ENCODE measurements around the gene BCL2L14. TPM values are rescaled to one million over a fixed set of nuclear protein-coding genes. Genes with fewer than 3 reads are reported as not detected.

Gene BCL2L14
- total RNA-seq, 1 experiment from 2014 or later = 0.90 TPM

- TF ChIP-seq AR (CRISPR knock-in tag; IDR thresholded peaks at IDR 0.05) = no peak
These were observed 45.9 kb downstream of the BCL2L14 start (continued) for GRCh38 chr12:12116677-12117076.

DNA sequence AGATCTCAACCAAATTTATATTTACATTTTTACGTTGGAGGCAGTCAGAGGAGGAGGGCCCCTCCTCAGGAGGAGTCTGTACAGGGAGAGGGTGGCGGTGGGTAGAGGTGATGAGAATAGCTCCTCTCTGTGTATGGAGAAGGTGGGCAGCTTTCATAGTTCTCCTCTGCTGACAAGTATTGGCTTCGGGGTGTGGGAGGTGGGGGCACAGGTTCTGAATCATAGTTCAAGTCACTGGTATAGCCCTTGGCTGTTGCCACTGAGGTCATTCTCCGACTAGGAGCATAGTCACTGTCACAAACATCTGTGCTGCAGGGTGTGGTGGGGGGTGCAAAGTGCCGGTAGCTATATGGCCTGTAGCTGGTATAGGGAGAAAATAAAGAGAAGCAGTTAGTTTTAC lies 50.3 kb downstream of the BCL2L14 start:
- ATAC-seq (no peak), DNase-seq (ENCODE audit: low spot score) (no peak)
- H3K27ac Mint-ChIP-seq = no peak overlapping the region
- no peaks in the 10 kb centered on the region for H3K4me1 Mint-ChIP-seq
- ChIA-PET POLR2A (interaction anchor here (1.0 kb wide), 1 partner anchor 37 kb away, joined by 3 read pairs; no protein-coding TSS in a partner anchor), CTCF (no interaction called here)
- TF ChIP-seq, protein P1, sequence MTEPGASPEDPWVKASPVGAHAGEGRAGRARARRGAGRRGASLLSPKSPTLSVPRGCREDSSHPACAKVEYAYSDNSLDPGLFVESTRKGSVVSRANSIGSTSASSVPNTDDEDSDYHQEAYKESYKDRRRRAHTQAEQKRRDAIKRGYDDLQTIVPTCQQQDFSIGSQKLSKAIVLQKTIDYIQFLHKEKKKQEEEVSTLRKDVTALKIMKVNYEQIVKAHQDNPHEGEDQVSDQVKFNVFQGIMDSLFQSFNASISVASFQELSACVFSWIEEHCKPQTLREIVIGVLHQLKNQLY (CRISPR knock-in tag; IDR thresholded peaks at IDR 0.05) = no peak
- TF ChIP-seq E2F1 (CRISPR knock-in tag; IDR thresholded peaks at IDR 0.05) (no peak), RELA (CRISPR knock-in tag; IDR thresholded peaks at IDR 0.05; ENCODE audit: borderline replicate concordance) (no peak), ATF3 (CRISPR knock-in tag; conservative IDR thresholded peaks at IDR 0.05) (no peak)
- no peak overlapping the region for H3K4me3 Mint-ChIP-seq
- H3K9me3 Mint-ChIP-seq = no peaks in the 10 kb centered on the region
- peaks cover 41% of the 10 kb centered on the region for H3K36me3 Mint-ChIP-seq
- no peaks in the 10 kb centered on the region for H3K27me3 Mint-ChIP-seq (ENCODE audit: low read depth)

DNA sequence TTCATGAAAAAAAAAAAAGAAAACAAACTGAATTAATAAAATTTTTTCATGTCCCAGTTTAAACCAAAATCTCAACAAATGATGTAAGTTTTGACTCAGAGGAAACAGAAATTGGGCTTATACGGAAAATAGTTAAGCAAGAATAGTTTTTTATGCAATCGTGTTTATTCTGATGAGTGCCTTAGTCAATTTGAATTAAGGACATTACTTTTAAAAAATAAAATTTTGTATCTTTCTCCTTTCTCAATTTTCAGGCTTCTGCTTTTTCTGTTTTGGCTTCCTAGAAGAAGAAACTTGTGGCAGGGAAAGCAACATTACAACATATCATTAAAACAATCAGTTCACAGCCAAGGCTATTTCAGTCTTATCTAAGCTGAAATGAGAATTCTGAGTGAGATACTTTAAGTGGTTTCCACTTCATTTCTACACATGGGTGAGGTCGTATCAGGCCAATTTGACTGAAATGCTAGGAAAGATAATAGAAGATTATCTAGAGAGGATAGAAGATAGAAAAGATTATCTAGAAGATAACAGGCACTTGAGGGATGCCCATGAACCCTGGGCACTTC lies 52.4 kb downstream of the BCL2L14 start:
- DNase-seq (ENCODE audit: low spot score) (no peak), ATAC-seq (no peak)
- H3K36me3 Mint-ChIP-seq = peaks cover 50% of the 10 kb centered on the region
- H3K4me1 Mint-ChIP-seq = no peaks in the 10 kb centered on the region
- no peaks in the 10 kb centered on the region for H3K27me3 Mint-ChIP-seq (ENCODE audit: low read depth)
- TF ChIP-seq E2F1 (CRISPR knock-in tag; IDR thresholded peaks at IDR 0.05) (no peak), IRF1 (CRISPR knock-in tag; IDR thresholded peaks at IDR 0.05) (no peak), PRRX2 (CRISPR knock-in tag; IDR thresholded peaks at IDR 0.05) (no peak), SMAD3 (CRISPR knock-in tag; IDR thresholded peaks at IDR 0.05; ENCODE audit: borderline replicate concordance) (no peak), USF2 (CRISPR knock-in tag; IDR thresholded peaks at IDR 0.05) (no peak), JAZF1 (CRISPR knock-in tag; IDR thresholded peaks at IDR 0.05) (no peak), ATF6 (CRISPR knock-in tag; IDR thresholded peaks at IDR 0.05) (no peak), MXD4 (CRISPR knock-in tag; IDR thresholded peaks at IDR 0.05; ENCODE audit: borderline replicate concordance) (no peak)
- TF ChIP-seq, protein P2, sequence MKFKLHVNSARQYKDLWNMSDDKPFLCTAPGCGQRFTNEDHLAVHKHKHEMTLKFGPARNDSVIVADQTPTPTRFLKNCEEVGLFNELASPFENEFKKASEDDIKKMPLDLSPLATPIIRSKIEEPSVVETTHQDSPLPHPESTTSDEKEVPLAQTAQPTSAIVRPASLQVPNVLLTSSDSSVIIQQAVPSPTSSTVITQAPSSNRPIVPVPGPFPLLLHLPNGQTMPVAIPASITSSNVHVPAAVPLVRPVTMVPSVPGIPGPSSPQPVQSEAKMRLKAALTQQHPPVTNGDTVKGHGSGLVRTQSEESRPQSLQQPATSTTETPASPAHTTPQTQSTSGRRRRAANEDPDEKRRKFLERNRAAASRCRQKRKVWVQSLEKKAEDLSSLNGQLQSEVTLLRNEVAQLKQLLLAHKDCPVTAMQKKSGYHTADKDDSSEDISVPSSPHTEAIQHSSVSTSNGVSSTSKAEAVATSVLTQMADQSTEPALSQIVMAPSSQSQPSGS (CRISPR knock-in tag; IDR thresholded peaks at IDR 0.05; ENCODE audit: borderline replicate concordance, low read depth) = no peak
- TF ChIP-seq, protein P3, sequence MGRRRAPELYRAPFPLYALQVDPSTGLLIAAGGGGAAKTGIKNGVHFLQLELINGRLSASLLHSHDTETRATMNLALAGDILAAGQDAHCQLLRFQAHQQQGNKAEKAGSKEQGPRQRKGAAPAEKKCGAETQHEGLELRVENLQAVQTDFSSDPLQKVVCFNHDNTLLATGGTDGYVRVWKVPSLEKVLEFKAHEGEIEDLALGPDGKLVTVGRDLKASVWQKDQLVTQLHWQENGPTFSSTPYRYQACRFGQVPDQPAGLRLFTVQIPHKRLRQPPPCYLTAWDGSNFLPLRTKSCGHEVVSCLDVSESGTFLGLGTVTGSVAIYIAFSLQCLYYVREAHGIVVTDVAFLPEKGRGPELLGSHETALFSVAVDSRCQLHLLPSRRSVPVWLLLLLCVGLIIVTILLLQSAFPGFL (CRISPR knock-in tag; IDR thresholded peaks at IDR 0.05; ENCODE audit: borderline replicate concordance) = no peak
- H3K4me3 Mint-ChIP-seq = no peak overlapping the region
- ChIA-PET POLR2A (no interaction called here), CTCF (no interaction called here)
- H3K27ac Mint-ChIP-seq = no peak overlapping the region
- no peaks in the 10 kb centered on the region for H3K9me3 Mint-ChIP-seq

Data from WTC11 (cell line).